Breast epithelium (tissue), 3 donors: ENCODE results near the gene PARP2.

Source experiments
- POLR2A ChIP-seq: fragments of 450-650 bp; IDR thresholded peaks from one replicate; pipeline ENCODE4 v1.6.1; 2016; ENCODE audit warnings: antibody characterized with exemption, mild to moderate bottlenecking, moderate library complexity
- TF ChIP-seq, protein P1 (sequence below), 3 donors: fragments of 450-650 bp; IDR thresholded peaks; one replicate each; pipeline ENCODE4 v1.5.1; 2016 to 2017; ENCODE audit warnings: antibody characterized with exemption in 3 of 3, mild to moderate bottlenecking in 3 of 3, moderate library complexity in 3 of 3

DNA sequence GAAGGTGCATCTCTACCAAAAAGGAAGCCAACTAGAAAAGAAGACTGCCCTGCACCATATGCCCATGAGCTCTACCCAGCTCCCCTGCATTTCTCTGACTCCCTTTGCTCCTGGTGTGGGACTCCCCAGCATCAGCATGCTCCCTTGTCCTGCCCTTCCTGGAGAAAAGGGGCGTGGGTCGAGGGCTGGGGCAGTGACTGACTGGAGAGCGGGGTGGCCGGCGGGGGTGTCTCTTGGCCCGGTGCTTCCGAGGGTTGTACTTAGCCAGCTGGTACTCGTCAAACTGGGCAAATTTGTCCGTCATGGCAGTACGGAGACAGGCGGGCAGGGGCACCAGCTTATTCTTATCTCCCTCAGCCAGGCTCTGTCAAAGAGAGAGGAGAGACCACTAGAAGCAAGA is 60.1 kb downstream of the PARP2 start:
- TF ChIP-seq, protein P1, sequence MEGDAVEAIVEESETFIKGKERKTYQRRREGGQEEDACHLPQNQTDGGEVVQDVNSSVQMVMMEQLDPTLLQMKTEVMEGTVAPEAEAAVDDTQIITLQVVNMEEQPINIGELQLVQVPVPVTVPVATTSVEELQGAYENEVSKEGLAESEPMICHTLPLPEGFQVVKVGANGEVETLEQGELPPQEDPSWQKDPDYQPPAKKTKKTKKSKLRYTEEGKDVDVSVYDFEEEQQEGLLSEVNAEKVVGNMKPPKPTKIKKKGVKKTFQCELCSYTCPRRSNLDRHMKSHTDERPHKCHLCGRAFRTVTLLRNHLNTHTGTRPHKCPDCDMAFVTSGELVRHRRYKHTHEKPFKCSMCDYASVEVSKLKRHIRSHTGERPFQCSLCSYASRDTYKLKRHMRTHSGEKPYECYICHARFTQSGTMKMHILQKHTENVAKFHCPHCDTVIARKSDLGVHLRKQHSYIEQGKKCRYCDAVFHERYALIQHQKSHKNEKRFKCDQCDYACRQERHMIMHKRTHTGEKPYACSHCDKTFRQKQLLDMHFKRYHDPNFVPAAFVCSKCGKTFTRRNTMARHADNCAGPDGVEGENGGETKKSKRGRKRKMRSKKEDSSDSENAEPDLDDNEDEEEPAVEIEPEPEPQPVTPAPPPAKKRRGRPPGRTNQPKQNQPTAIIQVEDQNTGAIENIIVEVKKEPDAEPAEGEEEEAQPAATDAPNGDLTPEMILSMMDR (IDR thresholded peaks at IDR 0.05): no peak
- TF ChIP-seq POLR2A: no peak
